Upper lobe of right lung (tissue), 1 donor: ENCODE data around the gene DEAF1. TPM values are rescaled to one million over a fixed set of nuclear protein-coding genes. Genes with fewer than 3 reads are reported as not detected.
A peak's percentile ranks its signal among the peaks of the same experiment; 100 is the strongest.

ENCODE experiments used
- ATAC-seq: fragments of 200-7000 bp; cut with Tn5 transposase; one replicate; pipeline ENCODE4 v1.9.1; 2020; ENCODE audit warnings: mild to moderate bottlenecking, moderate library complexity
- DNase-seq: peaks from one replicate; pipeline ENCODE4 v3.0.0-alpha.2; 2020
- H3K27ac ChIP-seq: fragments of 200-600 bp; one replicate; pipeline ENCODE4 v1.8.0; 2022
- H3K27me3 ChIP-seq: fragments of 200-600 bp; one replicate; pipeline ENCODE4 v1.8.0; 2022; ENCODE audit warnings: mild to moderate bottlenecking
- H3K36me3 ChIP-seq: fragments of 200-600 bp; one replicate; pipeline ENCODE4 v1.8.0; 2022
- H3K4me1 ChIP-seq: fragments of 200-600 bp; one replicate; pipeline ENCODE4 v1.8.0; 2022
- H3K4me3 ChIP-seq: fragments of 200-600 bp; one replicate; pipeline ENCODE4 v1.8.0; 2022; ENCODE audit warnings: mild to moderate bottlenecking
- H3K9me3 ChIP-seq: fragments of 200-600 bp; one replicate; pipeline ENCODE4 v1.8.0; 2022
- intact Hi-C: fragments of 100-400 bp; cut with DNase I; formaldehyde crosslinking; loops from one replicate; pipeline ENCODE4 v1.11.0; 2022
- total RNA-seq: library from RNA; stranded (reverse); fragmentation: NEBNext Ultra II Directional; extraction: Animal tissue kit (Norgen Biotek cat#: 25700); gene quantifications from one replicate; pipeline ENCODE4 v1.2.1, GENCODE V29; 2021
- TF ChIP-seq, protein P1 (sequence below): fragments of 200-600 bp; IDR thresholded peaks from one replicate; pipeline ENCODE4 v1.8.0; 2022; ENCODE audit warnings: antibody characterized with exemption
- donor health status: DM: no; HTN: yes; CAD: no; lungs with severe emphysema.

DEAF1 gene
- total RNA-seq, 1 donor from 2014 or later = 27.1 TPM

DNA sequence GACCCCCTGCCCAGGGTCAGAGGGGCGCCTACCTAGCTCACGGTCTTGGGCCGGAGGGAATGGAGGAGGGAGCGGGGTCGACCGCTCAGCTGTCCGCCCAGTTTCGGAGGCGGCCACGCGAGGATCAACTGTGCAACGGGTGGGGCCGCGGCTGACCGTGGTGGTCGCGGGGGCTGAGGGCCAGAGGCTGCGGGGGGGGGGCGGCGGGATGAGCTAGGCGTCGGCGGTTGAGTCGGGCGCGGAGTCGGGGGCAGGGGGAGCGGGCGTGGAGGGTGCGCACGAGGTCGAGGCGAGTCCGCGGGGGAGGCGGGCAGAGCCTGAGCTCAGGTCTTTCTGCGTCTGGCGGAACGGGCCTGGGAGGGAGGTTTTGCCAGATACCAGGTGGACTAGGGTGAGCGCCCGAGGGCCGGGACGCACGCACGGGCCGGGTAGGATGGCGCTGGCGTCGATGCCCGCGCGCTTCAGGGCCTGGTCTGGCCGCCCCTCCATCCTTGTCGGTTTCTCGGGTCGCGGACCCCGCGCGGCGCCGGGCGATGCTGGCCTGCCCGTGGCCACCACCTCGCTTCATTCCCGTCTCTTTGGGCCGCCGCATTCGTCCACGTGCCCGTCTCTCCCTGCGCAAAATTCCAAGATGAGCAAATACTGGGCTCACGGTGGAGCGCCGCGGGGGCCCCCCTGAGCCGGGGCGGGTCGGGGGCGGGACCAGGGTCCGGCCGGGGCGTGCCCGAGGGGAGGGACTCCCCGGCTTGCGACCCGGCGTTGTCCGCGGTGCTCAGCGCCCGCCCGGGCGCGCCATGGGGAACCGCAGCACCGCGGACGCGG is 58.3 kb downstream of the DEAF1 start, which contains the start of gene DRD4:
TSS of gene DRD4 (plus strand) at position 759 of the 822 bp plus-strand sequence. CDS start at position 795, 36 bp downstream.
- Histone ChIP-seq H3K27me3 (peaks cover 24% of the 10 kb centered on the region), H3K9me3 (no peaks in the 10 kb centered on the region), H3K36me3 (no peaks in the 10 kb centered on the region), H3K4me1 (peaks cover 4% of the 10 kb centered on the region), H3K4me3 (no peak within 1 kb of the TSS), H3K27ac (no peak within 1 kb of the TSS)
- intact Hi-C loops = no loop called here
- ATAC-seq (peak; percentile 70), DNase-seq (no peak)
- TF ChIP-seq, protein P1, sequence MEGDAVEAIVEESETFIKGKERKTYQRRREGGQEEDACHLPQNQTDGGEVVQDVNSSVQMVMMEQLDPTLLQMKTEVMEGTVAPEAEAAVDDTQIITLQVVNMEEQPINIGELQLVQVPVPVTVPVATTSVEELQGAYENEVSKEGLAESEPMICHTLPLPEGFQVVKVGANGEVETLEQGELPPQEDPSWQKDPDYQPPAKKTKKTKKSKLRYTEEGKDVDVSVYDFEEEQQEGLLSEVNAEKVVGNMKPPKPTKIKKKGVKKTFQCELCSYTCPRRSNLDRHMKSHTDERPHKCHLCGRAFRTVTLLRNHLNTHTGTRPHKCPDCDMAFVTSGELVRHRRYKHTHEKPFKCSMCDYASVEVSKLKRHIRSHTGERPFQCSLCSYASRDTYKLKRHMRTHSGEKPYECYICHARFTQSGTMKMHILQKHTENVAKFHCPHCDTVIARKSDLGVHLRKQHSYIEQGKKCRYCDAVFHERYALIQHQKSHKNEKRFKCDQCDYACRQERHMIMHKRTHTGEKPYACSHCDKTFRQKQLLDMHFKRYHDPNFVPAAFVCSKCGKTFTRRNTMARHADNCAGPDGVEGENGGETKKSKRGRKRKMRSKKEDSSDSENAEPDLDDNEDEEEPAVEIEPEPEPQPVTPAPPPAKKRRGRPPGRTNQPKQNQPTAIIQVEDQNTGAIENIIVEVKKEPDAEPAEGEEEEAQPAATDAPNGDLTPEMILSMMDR = no peak

DNA sequence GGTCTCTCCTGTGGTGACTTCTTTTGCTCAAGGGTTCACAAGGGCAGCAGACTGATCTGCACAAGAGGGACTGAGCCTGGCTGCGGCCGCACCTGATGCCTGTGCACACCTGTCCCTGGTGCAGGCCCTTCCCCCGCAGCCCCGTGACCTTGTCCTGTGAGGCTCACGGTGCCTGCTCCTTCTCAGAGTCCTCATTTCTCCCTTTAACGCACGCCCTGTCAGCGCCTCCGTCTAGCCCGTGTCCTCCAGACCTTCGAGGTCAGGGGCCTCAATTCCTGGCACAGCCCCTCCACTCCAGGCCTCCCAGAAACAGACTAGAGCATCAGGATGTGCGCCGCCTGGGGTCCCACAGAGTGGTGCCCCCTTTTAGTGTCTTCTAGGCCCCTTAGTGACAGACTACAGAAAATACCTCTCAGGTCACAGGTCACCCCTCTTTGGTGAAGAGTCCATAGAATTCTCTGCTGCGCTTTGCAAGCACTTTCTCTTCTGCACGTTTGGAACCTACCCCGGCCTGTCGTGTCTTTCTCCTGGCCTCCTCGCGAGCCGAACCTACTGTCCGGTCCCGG is 59.0 kb downstream of the DEAF1 start:
- TF ChIP-seq, protein P1 = no peak
- Histone ChIP-seq H3K4me3 (no peak overlapping the region), H3K27ac (no peak overlapping the region), H3K36me3 (no peaks in the 10 kb centered on the region), H3K27me3 (peaks cover 24% of the 10 kb centered on the region), H3K4me1 (peaks cover 4% of the 10 kb centered on the region), H3K9me3 (no peaks in the 10 kb centered on the region)
- no peak for ATAC-seq
- intact Hi-C loops = no loop called here
- no peak for DNase-seq

DNA sequence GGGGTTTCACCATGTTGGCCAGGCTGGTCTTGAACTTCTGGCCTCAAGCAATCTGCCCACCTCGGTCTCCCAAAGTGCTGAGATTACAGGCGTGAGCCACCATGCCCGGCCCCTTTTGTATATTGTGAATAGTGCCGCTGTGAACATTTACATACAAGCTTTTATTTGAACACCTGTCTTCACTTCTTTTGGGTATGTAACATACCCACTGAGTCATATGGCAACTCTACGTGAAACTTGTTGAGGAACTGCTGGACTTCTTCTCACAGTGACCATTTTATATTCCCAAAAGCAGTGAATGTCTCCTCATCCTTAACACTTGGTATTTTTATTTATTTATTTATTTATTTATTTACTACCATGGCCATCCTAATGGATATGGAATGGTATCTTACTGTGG is 64.2 kb downstream of the DEAF1 start:
- intact Hi-C loops = no loop called here
- Histone ChIP-seq H3K4me1 (no peaks in the 10 kb centered on the region), H3K9me3 (no peaks in the 10 kb centered on the region), H3K4me3 (no peak overlapping the region), H3K27ac (no peak overlapping the region), H3K36me3 (no peaks in the 10 kb centered on the region), H3K27me3 (peaks cover 6% of the 10 kb centered on the region)
- TF ChIP-seq, protein P1 = no peak
- ATAC-seq (no peak), DNase-seq (no peak)

DNA sequence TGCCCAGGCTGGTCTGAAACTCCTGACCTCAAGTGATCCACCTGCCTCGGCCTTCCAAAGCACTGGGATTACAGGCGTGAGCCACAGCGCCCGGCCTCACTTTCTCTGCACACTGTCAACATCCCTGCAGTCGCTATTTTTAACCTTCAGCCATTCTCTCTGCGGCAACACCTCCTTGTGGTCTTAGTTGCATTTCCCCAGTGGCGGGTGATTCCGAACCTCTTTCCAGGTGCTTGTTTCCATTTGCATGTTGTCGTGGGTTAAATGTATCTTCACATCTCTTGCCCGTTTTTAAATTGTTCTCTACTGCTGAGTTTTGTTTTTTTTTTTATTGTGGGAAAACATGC is 65.8 kb downstream of the DEAF1 start:
- ATAC-seq (no peak), DNase-seq (no peak)
- H3K36me3 ChIP-seq = no peaks in the 10 kb centered on the region
- H3K9me3 ChIP-seq = no peaks in the 10 kb centered on the region
- no peaks in the 10 kb centered on the region for H3K4me1 ChIP-seq
- intact Hi-C loops = no loop called here
- peaks cover 20% of the 10 kb centered on the region for H3K27me3 ChIP-seq
- TF ChIP-seq, protein P1 = no peak
- no peak overlapping the region for H3K4me3 ChIP-seq
- no peak overlapping the region for H3K27ac ChIP-seq

DNA sequence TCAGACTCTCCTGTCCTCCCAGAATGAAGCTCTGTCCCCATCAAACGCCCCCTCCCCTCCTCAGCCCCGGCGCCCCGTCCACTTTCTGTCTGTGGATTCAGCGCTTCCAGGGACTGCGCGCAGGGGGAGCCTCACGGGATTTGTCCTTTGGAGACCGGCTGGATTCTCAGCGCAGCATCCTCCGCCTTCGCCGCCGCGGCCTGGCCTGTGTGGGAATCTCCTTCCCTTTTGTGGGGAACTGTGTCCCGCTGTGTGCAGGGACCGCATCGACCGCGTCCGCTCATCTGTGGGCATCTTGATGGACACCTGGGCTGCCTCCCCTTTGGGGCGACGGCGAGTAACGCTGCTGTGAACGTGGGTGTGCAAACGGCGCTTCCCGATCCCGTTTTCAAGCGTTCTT is 67.0 kb downstream of the DEAF1 start:
- no peaks in the 10 kb centered on the region for H3K9me3 ChIP-seq
- no peak for ATAC-seq
- intact Hi-C loops = no loop called here
- H3K4me3 ChIP-seq = no peak overlapping the region
- H3K4me1 ChIP-seq = no peaks in the 10 kb centered on the region
- DNase-seq = no peak
- no peaks in the 10 kb centered on the region for H3K36me3 ChIP-seq
- H3K27me3 ChIP-seq = peaks cover 20% of the 10 kb centered on the region
- H3K27ac ChIP-seq = no peak overlapping the region
- TF ChIP-seq, protein P1 = no peak
